SK-N-SH (cell line): ENCODE measurements around the gene CD101. TPM values are rescaled to one million over a fixed set of nuclear protein-coding genes. Genes with fewer than 3 reads are reported as not detected.

Experiments
- CTCF ChIA-PET: fragments of 300-600, 350-600 bp; formaldehyde crosslinking; extraction: SDS; loops from one replicate; lab custom pipeline; 2021; lab: Yijun Ruan, JAX
- POLR2A ChIA-PET: fragments of 350-600 bp; sonication (Branson Sonifier 250); formaldehyde crosslinking; extraction: SDS; loops from one replicate; lab custom pipeline; 2020; ENCODE audit warnings: antibody characterized with exemption, inconsistent platforms; lab: Yijun Ruan, JAX
- DNase-seq: peaks from one replicate; pipeline ENCODE4 v3.0.0; 2012
- H2AFZ ChIP-seq: fragments of 200-600 bp; sonication (generic); 2 replicates; pipeline ENCODE4 v1.8.1; 2016; ENCODE audit warnings: antibody characterized with exemption, mild to moderate bottlenecking, low read depth
- H3F3A ChIP-seq: fragments of 200-600 bp; sonication (generic); replicated peaks from 2 replicates; pipeline ENCODE3; 2016; ENCODE audit warnings: antibody characterized with exemption, mild to moderate bottlenecking; ENCODE audit not compliant: insufficient read depth
- H3K27ac ChIP-seq, 2 experiments: fragments of 200-500 bp in 1 of 2; fragments of 200-600 bp in 1 of 2; sonication (Bioruptor generic) in 1 of 2; sonication (generic), shearing (Covaris generic) in 1 of 2; 2 replicates each; pipeline versions ENCODE4 v1.5.1 to v1.6.1; 2014 to 2016; ENCODE audit warnings: low read depth in 2 of 2, inconsistent platforms in 1 of 2, low read length in 1 of 2, mild to moderate bottlenecking in 1 of 2, mixed read lengths in 1 of 2
- H3K27me3 ChIP-seq: fragments of 200-600 bp; sonication (generic), shearing (Covaris generic); 2 replicates; pipeline ENCODE4 v1.6.1; 2016; ENCODE audit warnings: mixed run types; ENCODE audit not compliant: insufficient read depth
- H3K36me3 ChIP-seq, 2 experiments: fragments of 200-500 bp in 1 of 2; fragments of 200-600 bp in 1 of 2; sonication (Bioruptor generic) in 1 of 2; sonication (generic) in 1 of 2; replicated peaks in 1 of 2; 2 replicates each; pipeline versions ENCODE3 to v1.5.1; 2014 to 2016; ENCODE audit warnings: low read length in 1 of 2, mild to moderate bottlenecking in 1 of 2; ENCODE audit not compliant: insufficient read depth in 2 of 2, control insufficient read depth in 1 of 2
- H3K4me1 ChIP-seq, 2 experiments: fragments of 200-500 bp in 1 of 2; fragments of 200-600 bp in 1 of 2; sonication (Bioruptor generic) in 1 of 2; sonication (generic), shearing (Covaris generic) in 1 of 2; 2 replicates each; pipeline versions ENCODE4 v1.5.1 to v1.6.1; 2014 to 2016; ENCODE audit warnings: low read depth in 1 of 2, low read length in 1 of 2, mixed run types in 1 of 2; ENCODE audit not compliant: insufficient read depth in 2 of 2, control insufficient read depth in 1 of 2
- H3K4me2 ChIP-seq: fragments of 200-600 bp; sonication (generic), shearing (Covaris generic); 2 replicates; pipeline ENCODE4 v1.6.1; 2017; ENCODE audit warnings: mixed run types
- H3K4me3 ChIP-seq, 2 experiments: fragments of 200-500 bp in 1 of 2; fragments of 200-600 bp in 1 of 2; sonication (Bioruptor generic) in 1 of 2; sonication (generic), shearing (Covaris generic) in 1 of 2; 2 replicates each; pipeline versions ENCODE4 v1.5.1 to v1.8.1; 2014 to 2016; ENCODE audit warnings: low read depth in 2 of 2, inconsistent platforms in 1 of 2, low read length in 1 of 2, mild to moderate bottlenecking in 1 of 2, mixed read lengths in 1 of 2, moderate library complexity in 1 of 2
- H3K79me2 ChIP-seq: fragments of 200-600 bp; sonication (generic); 2 replicates; pipeline ENCODE4 v1.8.1; 2017; ENCODE audit warnings: mild to moderate bottlenecking; ENCODE audit not compliant: insufficient read depth
- H3K9ac ChIP-seq: fragments of 200-600 bp; sonication (generic); 2 replicates; pipeline ENCODE4 v1.6.1; 2017; ENCODE audit warnings: mixed run types
- H3K9me2 ChIP-seq: fragments of 200-600 bp; sonication (generic); 2 replicates; pipeline ENCODE4 v1.6.1; 2017; ENCODE audit warnings: mixed run types
- H3K9me3 ChIP-seq: fragments of 200-600 bp; sonication (generic); 2 replicates; pipeline ENCODE4 v1.6.1; 2017; ENCODE audit warnings: mixed run types, mild to moderate bottlenecking, moderate library complexity
- H4K20me1 ChIP-seq: fragments of 200-600 bp; sonication (generic); 2 replicates; pipeline ENCODE4 v1.6.1; 2017; ENCODE audit warnings: mild to moderate bottlenecking, mixed run types; ENCODE audit not compliant: insufficient read depth
- EP300 ChIP-seq, 2 experiments: IDR thresholded peaks; 2 replicates each; pipeline versions ENCODE4 v1.4.0 to v1.6.1; 2012; ENCODE audit warnings: borderline replicate concordance in 1 of 2, low read depth in 1 of 2, low read length in 1 of 2
- FOXM1 ChIP-seq: IDR thresholded peaks from 2 replicates; pipeline ENCODE4 v1.4.0; 2012; ENCODE audit warnings: low read depth, mild to moderate bottlenecking
- MXI1 ChIP-seq: IDR thresholded peaks from 2 replicates; pipeline ENCODE4 v1.6.1; 2012; ENCODE audit warnings: mild to moderate bottlenecking, low read depth, low read length, improper control_type of control experiment
- NRF1 ChIP-seq: IDR thresholded peaks from 2 replicates; pipeline ENCODE4 v1.6.1; 2012; ENCODE audit warnings: low read depth, mild to moderate bottlenecking, low read length
- RFX5 ChIP-seq: IDR thresholded peaks from 2 replicates; pipeline ENCODE4 v1.6.1; 2012; ENCODE audit warnings: mild to moderate bottlenecking, improper control_type of control experiment, low read length
- RXRA ChIP-seq: IDR thresholded peaks from 2 replicates; pipeline ENCODE4 v1.4.0; 2012; ENCODE audit warnings: low read depth, mild to moderate bottlenecking, borderline replicate concordance
- TEAD4 ChIP-seq: IDR thresholded peaks from 2 replicates; pipeline ENCODE4 v1.4.0; 2012; ENCODE audit warnings: mild to moderate bottlenecking, borderline replicate concordance; ENCODE audit not compliant: insufficient read depth
- ZBTB33 ChIP-seq: IDR thresholded peaks from 2 replicates; pipeline ENCODE4 v1.4.0; 2012; ENCODE audit warnings: low read depth, borderline replicate concordance
- WGBS: methylation state at CpG from one replicate; pipeline ENCODE4 v1.1.6; 2017; ENCODE audit warnings: low lambda C conversion rate; 5-methylcytosine and 5-hydroxymethylcytosine counted together
- polyA plus RNA-seq, 3 experiments: library from polyadenylated mRNA; depleted of rRNA; stranded (reverse); fragments of >200 nt; gene quantifications; 2 replicates each; pipeline ENCODE4 v1.2.3, GENCODE V29; 2012
- TF ChIP-seq, protein P1 (sequence below): fragments of 200-600 bp; sonication (generic); IDR thresholded peaks from 2 replicates; pipeline ENCODE4 v1.6.1; 2017; ENCODE audit warnings: antibody characterized with exemption, mild to moderate bottlenecking, moderate library complexity
- TF ChIP-seq, protein P2 (sequence below): IDR thresholded peaks from 2 replicates; pipeline ENCODE4; 2012
- TF ChIP-seq, protein P3 (sequence below): IDR thresholded peaks from 2 replicates; pipeline ENCODE4 v1.4.0; 2012; ENCODE audit warnings: low read depth
- TF ChIP-seq, protein P4 (sequence below): fragments of 150-350 bp; IDR thresholded peaks from 2 replicates; pipeline ENCODE4 v1.6.1; 2017; ENCODE audit warnings: antibody characterized with exemption, low read length, low read depth, borderline replicate concordance

The CD101 gene
- polyA plus RNA-seq, 1 of the 3 experiments (the other 2 are of a cell fraction) = 0.16 TPM

- Histone ChIP-seq H3K4me3 (no peak overlapping the region), H3K27me3 (no peaks in the 10 kb centered on the region), H3K4me1 (peaks cover 0 to 7% of the 10 kb centered on the region in 2 experiments; a peak in 2 of 4 replicates), H3K79me2 (no peaks in the 10 kb centered on the region), H3K9me2 (no peaks in the 10 kb centered on the region), H3K36me3 (no peaks in the 10 kb centered on the region)
- POLR2A ChIA-PET = no interaction called here
- TF ChIP-seq, protein P1, sequence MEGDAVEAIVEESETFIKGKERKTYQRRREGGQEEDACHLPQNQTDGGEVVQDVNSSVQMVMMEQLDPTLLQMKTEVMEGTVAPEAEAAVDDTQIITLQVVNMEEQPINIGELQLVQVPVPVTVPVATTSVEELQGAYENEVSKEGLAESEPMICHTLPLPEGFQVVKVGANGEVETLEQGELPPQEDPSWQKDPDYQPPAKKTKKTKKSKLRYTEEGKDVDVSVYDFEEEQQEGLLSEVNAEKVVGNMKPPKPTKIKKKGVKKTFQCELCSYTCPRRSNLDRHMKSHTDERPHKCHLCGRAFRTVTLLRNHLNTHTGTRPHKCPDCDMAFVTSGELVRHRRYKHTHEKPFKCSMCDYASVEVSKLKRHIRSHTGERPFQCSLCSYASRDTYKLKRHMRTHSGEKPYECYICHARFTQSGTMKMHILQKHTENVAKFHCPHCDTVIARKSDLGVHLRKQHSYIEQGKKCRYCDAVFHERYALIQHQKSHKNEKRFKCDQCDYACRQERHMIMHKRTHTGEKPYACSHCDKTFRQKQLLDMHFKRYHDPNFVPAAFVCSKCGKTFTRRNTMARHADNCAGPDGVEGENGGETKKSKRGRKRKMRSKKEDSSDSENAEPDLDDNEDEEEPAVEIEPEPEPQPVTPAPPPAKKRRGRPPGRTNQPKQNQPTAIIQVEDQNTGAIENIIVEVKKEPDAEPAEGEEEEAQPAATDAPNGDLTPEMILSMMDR = no peak
- TF ChIP-seq ZBTB33 (no peak), TEAD4 (no peak), FOXM1 (no peak), RFX5 (no peak), RXRA (no peak), NRF1 (no peak), MXI1 (no peak), EP300 (IDR thresholded peaks at IDR 0.05; ENCODE audit: borderline replicate concordance in 1 of 2, low read depth in 1 of 2, low read length in 1 of 2) (no peak)
- TF ChIP-seq, protein P2, sequence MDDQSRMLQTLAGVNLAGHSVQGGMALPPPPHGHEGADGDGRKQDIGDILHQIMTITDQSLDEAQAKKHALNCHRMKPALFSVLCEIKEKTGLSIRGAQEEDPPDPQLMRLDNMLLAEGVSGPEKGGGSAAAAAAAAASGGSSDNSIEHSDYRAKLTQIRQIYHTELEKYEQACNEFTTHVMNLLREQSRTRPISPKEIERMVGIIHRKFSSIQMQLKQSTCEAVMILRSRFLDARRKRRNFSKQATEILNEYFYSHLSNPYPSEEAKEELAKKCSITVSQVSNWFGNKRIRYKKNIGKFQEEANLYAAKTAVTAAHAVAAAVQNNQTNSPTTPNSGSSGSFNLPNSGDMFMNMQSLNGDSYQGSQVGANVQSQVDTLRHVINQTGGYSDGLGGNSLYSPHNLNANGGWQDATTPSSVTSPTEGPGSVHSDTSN = no peak
- TF ChIP-seq, protein P3, sequence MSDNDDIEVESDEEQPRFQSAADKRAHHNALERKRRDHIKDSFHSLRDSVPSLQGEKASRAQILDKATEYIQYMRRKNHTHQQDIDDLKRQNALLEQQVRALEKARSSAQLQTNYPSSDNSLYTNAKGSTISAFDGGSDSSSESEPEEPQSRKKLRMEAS = no peak
- TF ChIP-seq, protein P4, sequence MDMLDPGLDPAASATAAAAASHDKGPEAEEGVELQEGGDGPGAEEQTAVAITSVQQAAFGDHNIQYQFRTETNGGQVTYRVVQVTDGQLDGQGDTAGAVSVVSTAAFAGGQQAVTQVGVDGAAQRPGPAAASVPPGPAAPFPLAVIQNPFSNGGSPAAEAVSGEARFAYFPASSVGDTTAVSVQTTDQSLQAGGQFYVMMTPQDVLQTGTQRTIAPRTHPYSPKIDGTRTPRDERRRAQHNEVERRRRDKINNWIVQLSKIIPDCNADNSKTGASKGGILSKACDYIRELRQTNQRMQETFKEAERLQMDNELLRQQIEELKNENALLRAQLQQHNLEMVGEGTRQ = no peak
- TF ChIP-seq, all 33 proteins: peak for 0
- Histone ChIP-seq H3K4me2 (no peak overlapping the region), H4K20me1 (no peaks in the 10 kb centered on the region), H3K27ac (peak overlapping the region in 1 of 2 experiments; percentile 25; a peak in 1 of 4 replicates), H2AFZ (no peak overlapping the region), H3F3A (no peaks in the 10 kb centered on the region), H3K9me3 (no peaks in the 10 kb centered on the region), H3K9ac (no peak overlapping the region)
- CTCF ChIA-PET = no interaction called here
- no peak for DNase-seq
- WGBS = 48% methylated on average over 3 of the region's 3 CpGs
Observed at GRCh38 chr1:117015724-117016123, 14.2 kb downstream of the CD101 start.
